HG02678 (cell line): Measurements from ENCODE around the gene SNX24.

Experiments used
- ATAC-seq: cut with Tn5 transposase; IDR thresholded peaks from one replicate; pipeline ENCODE4 v1.9.1; 2021; ENCODE audit warnings: mild to moderate bottlenecking, moderate library complexity; ENCODE audit not compliant: unreplicated experiment

The SNX24 gene

DNA sequence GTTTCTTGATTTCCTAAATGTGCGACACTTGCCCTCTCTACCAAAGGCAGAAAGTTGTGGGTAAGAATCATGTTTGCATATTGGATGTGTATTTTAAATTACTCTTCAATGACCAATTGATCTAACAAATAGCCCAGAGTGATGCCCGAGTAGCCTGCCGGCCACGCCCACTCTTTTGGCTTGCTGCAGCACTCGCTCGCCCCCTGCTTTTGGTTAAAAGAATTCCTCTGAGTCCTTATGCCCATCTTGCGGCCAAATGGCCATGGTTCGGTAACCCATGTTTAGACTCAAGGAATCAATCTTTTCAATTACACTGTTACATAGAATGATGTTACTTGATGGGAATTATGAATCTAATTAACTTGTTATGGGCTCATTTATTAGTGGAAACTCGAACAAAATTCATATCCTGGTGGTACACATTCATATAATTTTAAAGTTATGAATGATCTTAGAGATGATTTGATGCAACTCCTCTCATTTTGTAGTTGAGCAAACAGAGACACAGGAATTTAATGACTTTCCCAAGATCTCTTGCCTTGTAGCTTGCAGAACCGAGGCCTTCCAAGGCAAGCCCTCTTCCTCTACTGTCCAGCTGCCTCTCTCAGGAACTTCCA lies 154.6 kb downstream of the SNX24 start:
- ATAC-seq = peak; percentile 97

DNA sequence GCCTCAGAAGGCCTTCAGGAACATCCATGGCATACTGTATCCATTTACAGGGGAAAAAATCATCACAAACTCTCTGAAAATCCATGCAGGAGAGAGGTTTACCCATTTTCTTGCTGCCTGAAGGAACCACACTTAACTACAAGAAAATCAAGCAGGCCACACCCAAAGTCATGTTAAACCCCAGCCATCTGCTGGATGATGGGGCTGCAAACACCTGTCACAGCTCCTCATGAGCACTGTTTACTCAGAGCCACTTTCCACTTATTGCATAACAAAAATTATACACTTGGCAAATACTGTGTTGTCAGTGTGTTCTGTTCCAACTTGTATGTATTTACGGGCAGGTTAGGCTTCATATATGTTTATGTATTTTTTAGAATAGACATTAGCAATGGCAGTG lies 155.3 kb downstream of the SNX24 start:
- no peak for ATAC-seq

DNA sequence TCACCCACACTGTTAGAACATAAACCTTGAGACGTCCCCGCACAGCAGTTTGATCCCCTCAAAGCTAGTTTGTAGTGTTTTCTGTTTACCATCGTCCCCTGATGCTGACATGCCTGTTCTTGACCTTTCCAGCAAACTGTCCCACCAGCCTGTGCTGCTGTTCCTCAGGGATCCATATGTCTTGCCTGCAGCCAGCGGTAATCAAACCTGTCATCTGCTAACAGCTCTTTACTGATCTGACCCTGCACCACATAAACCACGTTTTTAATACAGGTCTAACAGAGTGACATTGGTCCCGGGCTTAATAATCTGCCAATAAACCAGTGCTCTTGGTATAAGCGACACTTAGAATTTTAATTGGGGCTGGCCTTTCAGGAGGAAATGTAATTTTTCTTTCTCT lies 156.4 kb downstream of the SNX24 start:
- ATAC-seq = no peak

DNA sequence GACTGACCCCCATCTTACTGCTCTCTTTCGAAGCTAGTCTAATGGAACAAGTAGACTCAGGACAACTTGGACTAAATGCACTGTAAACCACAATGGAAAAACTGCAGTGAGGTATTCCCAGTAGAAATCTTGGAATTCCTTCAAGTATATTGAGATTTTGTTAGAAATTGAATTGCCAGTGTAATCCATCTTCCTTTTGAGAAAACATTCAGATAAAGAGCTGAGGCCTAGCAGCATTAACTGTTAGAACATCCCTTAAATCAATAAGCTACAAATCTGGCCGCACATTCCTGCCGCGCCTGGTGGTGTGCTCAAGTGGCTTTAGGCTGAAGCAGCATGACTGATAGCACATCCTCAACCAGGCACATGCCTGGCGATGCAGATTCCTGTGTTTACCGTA lies 161.8 kb downstream of the SNX24 start:
- ATAC-seq = no peak

DNA sequence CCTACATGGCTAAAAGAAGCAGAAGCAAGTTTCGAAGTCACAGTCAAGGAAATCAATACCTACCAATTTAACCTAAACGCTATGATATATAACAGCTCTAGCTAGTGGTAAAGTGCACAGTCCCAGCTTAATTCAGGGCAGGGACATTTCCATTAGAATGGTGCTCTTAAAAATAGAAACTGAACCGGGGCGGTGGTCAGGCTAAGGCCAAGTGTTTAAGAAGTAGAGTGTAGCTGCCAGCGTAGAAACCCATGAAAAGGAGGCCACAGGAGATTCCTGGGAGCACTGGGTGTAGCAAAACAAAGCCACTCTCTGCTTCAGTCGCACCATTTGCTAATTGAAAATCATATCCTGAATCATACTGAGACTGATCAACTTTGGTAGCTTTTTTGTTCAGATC lies 162.3 kb downstream of the SNX24 start:
- ATAC-seq = no peak

DNA sequence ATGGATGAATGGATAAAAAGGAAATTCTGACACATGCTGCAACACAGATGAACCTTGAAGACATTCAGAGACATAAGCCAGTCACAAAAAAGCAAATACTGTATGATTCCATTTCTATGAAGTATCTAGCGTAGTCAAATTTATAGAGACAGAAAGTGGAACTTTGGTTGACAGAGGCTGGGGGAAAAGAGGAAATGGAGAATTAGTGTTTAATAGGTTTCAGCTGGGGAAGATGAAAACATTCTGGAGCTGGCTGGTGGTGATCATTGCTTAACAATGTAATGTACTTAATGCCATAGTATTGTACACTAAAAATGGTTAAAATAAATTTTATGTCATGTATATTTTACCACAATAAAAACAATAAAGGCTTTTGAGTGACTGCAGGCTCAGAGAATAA lies 166.9 kb downstream of the SNX24 start:
- ATAC-seq = no peak

DNA sequence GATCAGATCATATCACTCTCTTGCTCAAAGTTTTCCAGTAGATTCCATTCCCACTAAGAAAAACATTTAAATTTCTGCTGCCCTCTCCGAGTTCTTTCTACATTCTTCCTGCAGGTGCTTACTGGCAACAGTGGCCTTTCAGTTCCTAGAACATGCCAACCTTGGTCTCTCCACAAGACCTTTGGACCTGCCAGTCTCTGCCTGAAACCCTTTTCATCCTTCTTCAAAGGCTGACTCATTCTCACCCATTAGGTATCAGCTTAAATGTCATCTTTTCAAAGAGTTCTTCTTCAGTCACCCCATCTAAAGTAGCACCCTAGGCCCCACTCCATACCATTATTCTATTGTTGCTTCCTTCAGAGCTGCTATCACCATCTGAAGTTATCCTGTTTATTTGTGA lies 169.3 kb downstream of the SNX24 start:
- ATAC-seq = no peak

DNA sequence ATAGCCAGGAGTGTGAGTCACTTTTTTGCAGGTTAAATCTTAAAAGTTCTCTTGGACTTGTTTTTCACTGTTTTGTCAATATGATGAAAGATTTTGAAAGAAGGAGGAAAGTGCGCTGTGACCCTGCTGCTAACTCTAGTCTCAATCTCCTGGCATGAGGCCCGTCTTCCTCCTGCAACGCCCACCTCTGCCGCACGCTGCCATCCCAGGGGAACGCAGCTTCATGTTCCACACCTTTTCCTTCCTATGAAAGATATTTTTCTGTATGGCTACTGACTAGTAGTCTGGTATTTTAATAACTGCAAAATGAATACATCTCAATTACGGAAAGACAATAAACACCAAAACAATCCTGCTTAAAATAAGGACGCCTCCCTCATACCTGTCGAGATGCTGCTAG lies 182.8 kb downstream of the SNX24 start:
- ATAC-seq = no peak

DNA sequence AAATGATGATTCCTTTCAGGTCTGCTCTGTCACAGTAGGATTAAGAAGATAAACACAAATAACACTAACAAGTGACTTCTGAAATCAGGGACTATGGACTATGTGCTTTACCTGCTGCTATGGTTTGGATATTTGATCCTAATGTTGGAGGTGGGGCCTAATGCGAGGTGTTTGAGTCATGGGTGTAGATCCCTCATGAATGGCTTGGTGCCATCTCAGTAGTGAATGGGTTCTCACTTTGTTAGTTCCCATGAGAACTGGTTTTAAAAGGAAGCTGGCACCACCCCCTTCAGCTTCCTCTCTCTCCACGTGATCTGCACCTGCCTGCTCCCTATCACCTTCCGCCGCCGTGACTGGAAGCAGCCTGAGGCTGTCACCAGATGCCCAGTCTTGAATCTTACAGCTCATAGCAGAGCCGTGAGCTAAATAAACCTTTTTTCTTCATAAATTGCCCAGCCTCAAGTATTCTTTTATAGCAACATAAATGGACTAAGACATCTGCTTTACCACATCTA lies 187.8 kb downstream of the SNX24 start:
- ATAC-seq = no peak

DNA sequence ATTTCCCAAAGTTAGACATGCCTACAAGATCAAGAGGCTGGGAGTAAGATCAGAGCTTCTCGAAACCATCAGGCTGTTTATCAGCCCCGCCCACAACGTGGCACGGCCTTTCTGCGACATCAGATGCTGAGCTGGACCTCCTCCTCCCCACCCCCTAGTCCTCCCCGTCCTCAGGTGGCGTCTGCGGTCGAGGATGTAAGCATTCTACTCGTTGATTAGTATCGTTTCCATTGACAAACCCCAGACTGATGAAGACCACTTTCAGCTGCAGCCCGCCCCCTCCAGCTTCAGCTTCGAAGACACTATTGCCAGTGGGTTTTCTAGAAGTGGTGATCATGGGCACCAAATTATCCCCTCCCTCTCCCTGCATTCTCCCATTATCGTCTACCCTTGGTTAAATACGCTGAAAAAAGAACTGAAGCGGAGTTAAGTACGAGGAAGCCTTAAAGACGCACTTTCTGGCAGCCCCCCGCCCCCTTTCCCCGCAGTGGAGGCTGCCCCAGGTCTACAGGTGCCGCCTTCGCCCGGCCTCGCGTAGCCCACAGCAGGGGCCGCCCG lies 190.0 kb downstream of the SNX24 start:
- no peak for ATAC-seq

DNA sequence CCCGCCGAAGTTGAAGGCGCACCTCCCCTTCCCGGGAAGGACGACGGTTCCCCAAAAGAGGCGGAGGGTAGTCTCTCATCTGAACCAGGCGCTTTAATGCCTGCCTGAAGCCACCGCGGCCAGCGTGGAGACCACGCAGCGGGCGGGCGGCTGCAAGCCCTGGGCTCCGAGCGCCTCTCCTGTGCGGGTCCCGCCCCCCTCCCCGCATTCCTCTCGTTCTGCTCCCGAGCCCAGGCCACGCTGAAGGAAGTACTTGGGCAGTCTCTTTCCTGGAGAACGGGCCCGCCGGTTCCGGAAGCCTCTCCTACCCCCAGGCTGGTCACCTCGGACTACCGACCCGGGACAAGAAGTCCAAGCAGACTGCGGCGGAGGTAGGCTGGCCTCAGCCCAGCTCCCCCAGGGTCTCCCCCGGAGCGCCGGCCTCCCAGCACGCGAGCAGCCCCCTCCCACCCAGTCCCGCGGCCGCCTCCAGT lies 190.5 kb downstream of the SNX24 start:
- ATAC-seq = peak; percentile 11

DNA sequence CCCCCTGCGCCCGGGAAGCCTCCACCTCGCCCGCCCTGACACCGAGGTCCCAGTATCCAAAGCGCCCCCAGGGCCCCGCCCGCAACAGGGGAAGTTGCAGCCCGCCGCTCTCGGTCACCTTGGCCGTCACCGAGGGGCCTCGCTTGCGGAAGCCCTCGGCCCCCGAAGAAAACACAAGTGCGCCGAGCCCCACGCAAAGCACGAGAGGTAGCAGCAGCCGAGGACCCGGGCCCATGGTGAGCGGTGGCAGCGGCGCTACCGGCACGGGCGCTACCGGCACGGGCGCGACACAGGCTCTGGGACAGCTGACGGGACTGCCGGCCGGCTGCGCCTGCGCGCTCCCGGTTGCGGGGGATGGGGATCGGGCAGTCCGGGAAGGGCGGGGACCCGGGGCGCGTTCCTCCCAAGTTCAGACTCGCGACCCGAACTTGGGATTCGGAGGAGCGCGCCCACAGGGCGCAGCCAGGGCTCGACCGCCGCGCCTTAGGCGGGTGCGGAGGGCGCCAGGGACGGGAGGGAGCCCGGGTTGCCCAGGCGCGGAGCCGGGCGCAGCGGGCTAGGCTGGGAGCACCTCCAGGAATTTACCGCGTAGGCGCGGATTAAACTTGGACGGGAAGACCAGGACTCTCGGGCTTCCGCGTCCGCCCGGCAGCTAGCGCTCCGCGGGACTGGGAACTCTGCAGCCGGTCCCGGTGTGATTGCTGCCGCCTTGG lies 191.1 kb downstream of the SNX24 start, which contains the start of gene PPIC:
PPIC (minus strand) TSS at position 335 of the 713 bp plus-strand sequence; CDS start at position 235, 100 bp downstream.
- ATAC-seq = peak; percentile 58

DNA sequence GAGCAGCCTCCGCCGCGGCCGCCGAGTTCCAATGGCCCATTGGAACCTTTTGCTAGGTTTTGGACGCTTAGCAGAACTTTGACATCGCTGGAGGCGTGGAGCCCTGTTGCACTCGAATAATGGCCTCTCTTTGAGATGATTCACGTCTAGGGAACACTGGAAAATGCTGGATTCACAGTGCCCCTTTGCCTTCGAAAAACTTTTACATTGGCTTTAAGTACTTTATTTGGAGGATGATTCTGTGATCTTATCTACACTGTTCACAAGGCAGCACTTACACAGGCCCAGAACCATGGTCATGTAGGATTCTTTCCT lies 191.6 kb downstream of the SNX24 start:
- ATAC-seq = no peak

DNA sequence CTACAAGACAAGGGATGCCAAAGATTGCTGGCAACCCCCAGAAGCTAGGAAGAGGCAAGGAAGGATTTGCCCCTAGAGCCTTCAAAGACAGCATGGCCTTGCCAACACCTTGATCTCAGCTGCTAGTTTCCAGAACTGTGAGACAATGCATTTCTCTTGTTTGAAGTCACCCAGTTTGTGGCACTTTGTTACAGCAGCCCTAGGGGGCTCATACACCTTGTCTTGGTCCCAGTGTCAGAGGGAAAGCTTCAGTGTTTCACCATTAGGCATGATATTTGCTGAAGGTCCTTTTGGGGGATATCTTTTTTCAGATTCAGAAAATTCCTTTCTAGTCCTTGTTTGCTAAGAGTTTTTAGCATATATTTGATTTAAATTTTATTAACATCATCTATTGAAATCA lies 194.3 kb downstream of the SNX24 start:
- no peak for ATAC-seq

DNA sequence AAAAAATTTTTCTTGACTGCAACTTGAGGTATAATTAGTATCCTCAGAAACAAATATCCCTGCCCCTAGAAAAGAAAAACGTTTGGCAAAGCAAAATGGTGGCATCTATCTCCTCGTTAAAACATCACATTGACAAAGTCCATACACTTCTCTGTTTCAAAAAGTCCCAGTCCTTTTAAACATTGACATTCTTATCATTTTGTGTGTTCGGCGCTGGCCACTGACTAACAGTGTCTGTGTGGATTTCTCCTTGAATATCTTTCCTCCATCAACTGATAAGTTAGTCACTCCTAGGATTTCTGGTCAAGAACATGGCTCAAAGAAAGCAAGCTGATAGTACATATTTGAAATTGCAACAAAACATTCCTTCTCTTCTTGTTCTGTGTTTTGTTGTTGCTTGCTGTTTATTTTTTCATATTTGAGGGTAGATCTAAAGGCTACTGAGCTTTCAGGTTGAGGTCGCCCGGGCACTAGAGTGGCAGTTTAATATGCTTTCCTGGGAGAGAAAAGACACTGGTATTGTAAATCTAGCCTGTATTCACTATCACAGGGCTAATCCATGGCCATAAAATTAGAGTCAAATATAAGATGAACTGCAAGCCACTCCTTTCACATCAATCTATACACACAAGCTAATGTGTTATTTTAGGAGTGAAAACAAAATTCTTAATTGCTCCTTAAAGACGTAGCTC lies 199.7 kb downstream of the SNX24 start:
- ATAC-seq = no peak

DNA sequence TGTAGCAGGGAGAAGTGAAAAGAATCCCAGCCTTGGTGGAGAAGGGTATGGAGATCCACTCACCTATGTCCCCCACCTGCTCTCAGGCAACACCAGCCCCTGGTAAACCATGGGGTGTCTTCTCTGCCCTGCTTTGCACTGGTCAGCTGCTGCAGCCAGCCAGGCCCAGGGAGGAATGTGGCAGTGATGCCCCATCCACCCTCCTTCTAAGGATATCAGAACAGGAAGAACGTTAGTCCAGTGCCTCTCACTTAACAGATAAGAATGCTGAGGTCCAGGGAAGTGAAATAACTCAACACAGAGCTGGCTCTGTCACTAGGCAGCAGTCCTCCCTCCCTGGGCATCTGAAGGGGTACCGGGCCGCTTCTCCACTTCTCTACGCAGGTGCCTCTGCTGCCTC lies 200.8 kb downstream of the SNX24 start:
- ATAC-seq = no peak

DNA sequence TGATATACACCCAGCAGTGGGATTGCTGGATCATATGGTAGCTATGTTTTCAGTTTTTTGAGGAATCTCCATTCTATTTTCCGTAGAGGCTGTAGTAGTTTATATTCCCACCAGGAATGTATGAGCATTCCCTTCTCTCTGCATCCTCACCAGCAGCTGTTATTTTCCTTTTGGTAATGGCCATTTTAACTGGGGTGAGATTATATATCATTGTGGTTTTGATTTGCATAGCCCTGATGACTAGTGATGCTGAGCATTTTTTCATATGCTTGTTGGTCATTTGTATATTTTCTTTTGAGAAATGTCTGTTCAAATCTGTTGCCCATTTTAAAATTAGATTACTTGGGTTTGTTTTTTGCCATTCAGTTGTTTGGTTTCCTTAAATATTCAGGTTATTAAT lies 202.3 kb downstream of the SNX24 start:
- ATAC-seq = no peak

DNA sequence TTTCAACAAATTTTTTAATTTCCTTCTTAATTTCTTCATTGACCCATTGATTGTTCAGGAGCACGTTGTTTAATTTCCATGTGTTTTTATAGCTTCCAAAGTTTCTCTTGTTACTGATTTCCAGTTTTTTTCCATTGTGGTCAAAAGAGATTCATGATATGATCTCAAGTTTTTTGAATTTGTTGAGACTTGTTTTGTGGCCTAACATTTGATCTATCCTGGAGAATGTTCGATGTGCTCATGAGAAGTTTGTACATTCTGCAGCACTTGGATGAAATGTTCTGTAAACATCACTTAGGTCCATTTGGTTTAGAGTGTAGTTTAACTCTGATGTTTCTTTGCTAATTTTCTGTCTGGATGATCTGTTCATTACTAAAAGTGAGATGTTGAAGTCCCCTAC lies 205.8 kb downstream of the SNX24 start:
- ATAC-seq = no peak
